Activated CD4-positive, alpha-beta memory T cell treated with anti-CD3 and anti-CD28 coated beads for 36 hours (primary cell): ENCODE measurements around the gene RANBP3. TPM values are rescaled to one million over a fixed set of nuclear protein-coding genes. Genes with fewer than 3 reads are reported as not detected.
"Not testable (repeated sequence)": the region's sequence is repeated elsewhere in the genome, so short reads cannot be mapped to it uniquely, and the experiment has no call there.

Experiments used
- CTCF ChIA-PET: fragments of 350-600 bp; sonication (Branson Sonifier 250); formaldehyde crosslinking; loops from one replicate; lab custom pipeline; 2021; ENCODE audit warnings: antibody characterized with exemption, inconsistent platforms; lab: Charles Lee
- POLR2A ChIA-PET: fragments of 350-600 bp; sonication (Branson Sonifier 250); formaldehyde crosslinking; loops from one replicate; lab custom pipeline; 2021; ENCODE audit warnings: antibody characterized with exemption; lab: Charles Lee
- DNase-seq: peaks from one replicate; pipeline ENCODE4 v3.0.0-alpha.2; 2020
- H3K27ac Mint-ChIP-seq: one replicate; pipeline ENCODE4 v1.8.0; 2021; ENCODE audit warnings: mixed read lengths
- H3K27me3 Mint-ChIP-seq: one replicate; pipeline ENCODE4 v1.8.0; 2021; ENCODE audit warnings: mixed read lengths
- H3K36me3 Mint-ChIP-seq: one replicate; pipeline ENCODE4 v1.8.0; 2021; ENCODE audit warnings: mixed read lengths
- H3K4me1 Mint-ChIP-seq: one replicate; pipeline ENCODE4 v1.8.0; 2021; ENCODE audit warnings: low read depth, mixed read lengths
- H3K4me3 Mint-ChIP-seq: one replicate; pipeline ENCODE4 v1.8.0; 2021; ENCODE audit warnings: mild to moderate bottlenecking, mixed read lengths
- H3K9me3 Mint-ChIP-seq: one replicate; pipeline ENCODE4 v1.8.0; 2021; ENCODE audit warnings: mixed read lengths
- intact Hi-C: fragments of 100-400 bp; cut with micrococcal nuclease; formaldehyde crosslinking; loops from one replicate; pipeline ENCODE4 v1.15.1; 2023
- total RNA-seq, 2 experiments: library from RNA; stranded (reverse); gene quantifications; one replicate each; pipeline ENCODE4 v1.2.3, GENCODE V29; 2021

Gene RANBP3, protein sequence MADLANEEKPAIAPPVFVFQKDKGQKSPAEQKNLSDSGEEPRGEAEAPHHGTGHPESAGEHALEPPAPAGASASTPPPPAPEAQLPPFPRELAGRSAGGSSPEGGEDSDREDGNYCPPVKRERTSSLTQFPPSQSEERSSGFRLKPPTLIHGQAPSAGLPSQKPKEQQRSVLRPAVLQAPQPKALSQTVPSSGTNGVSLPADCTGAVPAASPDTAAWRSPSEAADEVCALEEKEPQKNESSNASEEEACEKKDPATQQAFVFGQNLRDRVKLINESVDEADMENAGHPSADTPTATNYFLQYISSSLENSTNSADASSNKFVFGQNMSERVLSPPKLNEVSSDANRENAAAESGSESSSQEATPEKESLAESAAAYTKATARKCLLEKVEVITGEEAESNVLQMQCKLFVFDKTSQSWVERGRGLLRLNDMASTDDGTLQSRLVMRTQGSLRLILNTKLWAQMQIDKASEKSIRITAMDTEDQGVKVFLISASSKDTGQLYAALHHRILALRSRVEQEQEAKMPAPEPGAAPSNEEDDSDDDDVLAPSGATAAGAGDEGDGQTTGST
- 10 to 100 TPM; 78.1 to 81.3 TPM for total RNA-seq

DNA sequence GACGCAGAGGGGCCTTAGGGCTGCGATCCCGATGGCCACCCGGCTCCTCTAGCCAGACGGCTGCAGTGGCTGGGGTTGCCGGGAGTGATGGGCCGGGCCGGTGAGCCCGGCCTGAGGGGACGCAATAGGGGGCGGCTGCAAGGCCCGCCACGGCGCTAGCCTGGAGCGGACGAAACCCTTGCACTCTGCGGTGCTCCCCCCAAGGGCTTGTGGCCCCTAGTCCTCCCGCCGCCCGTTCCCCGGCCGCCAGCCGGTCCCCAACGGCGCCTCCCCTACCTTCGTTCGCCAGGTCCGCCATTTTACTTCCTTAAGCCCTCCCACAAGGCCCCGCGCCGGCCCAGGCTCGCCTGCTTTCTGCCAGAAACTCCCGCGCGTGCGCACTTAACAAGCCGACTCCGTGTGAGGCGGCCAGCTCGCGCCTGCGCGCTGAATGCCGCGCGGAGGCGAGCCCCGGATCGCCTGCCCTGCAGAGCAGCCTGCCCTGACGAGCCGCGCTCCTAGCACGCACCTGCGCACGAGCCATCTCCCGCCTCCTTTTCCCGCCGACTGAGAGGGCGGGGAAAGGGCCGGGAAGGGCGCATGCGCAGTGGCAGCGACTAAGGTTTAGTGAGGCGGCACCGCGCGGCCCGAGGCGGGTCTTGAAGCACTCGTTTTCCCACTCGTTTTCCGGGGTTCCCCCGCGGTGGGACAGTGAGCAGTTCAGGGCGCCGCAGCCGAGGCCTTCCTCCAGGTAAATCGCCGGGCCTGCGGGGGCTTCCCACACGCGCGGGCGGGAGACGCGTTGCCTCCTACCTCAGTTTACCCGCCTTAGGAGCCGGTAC, at the start of gene RANBP3:
Gene RANBP3, minus strand, starts transcription at position 356 of the 821 bp plus-strand sequence. Its CDS starts 58 bp downstream, at position 298.
- Mint-ChIP-seq H3K36me3 (peaks cover 17% of the 10 kb centered on the region), H3K27me3 (no peaks in the 10 kb centered on the region), H3K9me3 (no peaks in the 10 kb centered on the region), H3K4me3 (peak within 1 kb of the TSS; percentile 98), H3K4me1 (peaks cover 57% of the 10 kb centered on the region), H3K27ac (peak within 1 kb of the TSS; percentile 92)
- ChIA-PET POLR2A (interaction anchor here (1.0 to 1.2 kb wide), 4 partner anchors 15 to 150 kb away, joined by 3 to 5 read pairs (median 4); no protein-coding TSS in a partner anchor), CTCF (interaction anchor here (1.0 to 5.8 kb wide), 5 partner anchors 9 to 174 kb away, joined by 3 to 47 read pairs (median 15); partner anchors contain the start of gene NRTN)
- peak; percentile 99 for DNase-seq
- intact Hi-C loops = loop anchor here (1.0 kb wide), 5 partner anchors 16 to 221 kb away; partner anchors contain the start of genes RFX2 and VMAC

DNA sequence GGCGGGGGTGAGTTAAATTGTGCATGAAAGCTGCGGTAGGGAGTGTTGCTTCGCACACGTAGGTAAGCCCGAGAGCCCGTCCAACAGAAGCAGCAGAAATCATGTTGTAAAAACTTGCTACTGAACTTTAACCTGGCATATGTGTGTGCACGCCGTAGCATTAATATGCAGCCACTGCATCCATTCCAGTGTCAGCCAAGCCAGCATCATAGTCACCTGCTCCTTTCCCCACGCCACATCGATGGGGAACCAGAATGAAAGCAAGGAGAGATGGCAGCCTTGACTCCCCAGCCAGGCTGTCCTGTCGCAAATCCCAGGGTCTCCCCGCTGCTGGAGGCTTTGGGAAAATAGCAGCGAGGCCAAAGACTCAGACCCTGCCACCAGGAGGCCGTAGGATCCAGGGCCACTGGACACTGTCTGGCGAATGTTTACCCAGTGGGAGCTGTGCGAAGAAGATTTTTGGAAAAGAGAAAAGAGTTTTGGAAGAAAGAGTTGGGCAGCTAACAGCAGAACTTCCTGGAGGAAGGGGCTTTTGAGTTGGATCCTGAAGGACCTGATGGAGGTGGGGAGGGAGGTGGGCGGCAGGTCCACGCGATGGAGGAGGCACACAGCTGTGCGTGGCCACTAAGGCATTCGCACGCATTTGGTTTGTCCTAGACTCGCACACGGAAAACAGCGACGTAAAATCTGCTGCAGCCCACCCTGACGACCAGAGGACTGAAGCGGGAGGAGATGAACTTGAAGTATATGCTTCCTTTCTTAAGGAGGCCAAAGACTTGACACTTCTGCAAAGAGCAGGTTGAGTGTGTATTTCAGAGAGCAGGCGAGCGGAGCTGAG, 48.7 kb upstream of the RANBP3 start:
- H3K9me3 Mint-ChIP-seq = no peaks in the 10 kb centered on the region

DNA sequence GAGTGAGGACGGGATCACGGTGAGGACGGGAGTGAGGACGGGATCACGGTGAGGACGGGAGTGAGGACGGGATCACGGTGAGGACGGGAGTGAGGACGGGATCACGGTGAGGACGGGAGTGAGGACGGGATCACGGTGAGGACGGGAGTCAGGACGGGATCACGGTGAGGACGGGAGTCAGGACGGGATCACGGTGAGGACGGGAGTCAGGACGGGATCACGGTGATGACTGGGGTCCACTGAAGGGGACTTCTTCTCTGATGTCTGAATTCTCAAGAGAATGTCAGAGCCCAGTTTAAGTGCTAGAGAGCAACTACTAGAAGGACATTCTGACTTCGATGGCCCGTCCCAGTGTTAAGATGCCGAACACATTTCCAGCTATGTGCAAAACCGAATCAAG, 46.8 kb upstream of the RANBP3 start:
- H3K4me1 Mint-ChIP-seq, H3K4me3 Mint-ChIP-seq, H3K9me3 Mint-ChIP-seq, DNase-seq, H3K27ac Mint-ChIP-seq, intact Hi-C loops, H3K36me3 Mint-ChIP-seq, H3K27me3 Mint-ChIP-seq, POLR2A ChIA-PET: not testable (repeated sequence)
- CTCF ChIA-PET = interaction anchor here (0.9 kb wide), 1 partner anchor 38 kb away, joined by 4 read pairs; no protein-coding TSS in a partner anchor

More for the DNA sequence above, 48.7 kb upstream of the RANBP3 start:
- CTCF ChIA-PET = interaction anchor here (0.5 to 1.2 kb wide), 4 partner anchors 12 to 293 kb away, joined by 3 to 4 read pairs (median 4); no protein-coding TSS in a partner anchor
- Mint-ChIP-seq H3K4me3 (no peak overlapping the region), H3K27ac (no peak overlapping the region), H3K27me3 (peaks cover 2% of the 10 kb centered on the region), H3K4me1 (peaks cover 7% of the 10 kb centered on the region), H3K36me3 (no peaks in the 10 kb centered on the region)
- DNase-seq = no peak
- intact Hi-C loops = no loop called here
- POLR2A ChIA-PET = no interaction called here

DNA sequence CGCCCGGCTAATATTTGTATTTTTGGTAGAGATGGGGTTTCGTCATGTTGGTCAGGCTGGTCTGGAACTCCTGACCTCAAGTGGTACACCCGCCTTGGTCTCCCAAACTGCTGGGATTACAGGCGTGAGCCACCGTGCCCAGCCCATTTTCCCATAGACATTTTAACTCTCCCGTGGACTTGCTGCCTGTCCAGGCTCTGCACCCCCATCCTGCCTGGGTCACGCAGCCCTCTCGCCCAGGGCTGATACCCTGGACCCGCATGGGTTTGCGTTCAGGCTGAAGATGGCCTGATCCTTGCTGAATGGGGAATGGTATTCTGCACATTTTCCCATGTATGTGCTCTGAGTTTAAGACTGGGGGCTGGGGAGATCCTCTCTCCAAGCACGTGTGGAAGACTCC, 46.0 kb upstream of the RANBP3 start:
- H3K27ac Mint-ChIP-seq = no peak overlapping the region
- no peaks in the 10 kb centered on the region for H3K4me1 Mint-ChIP-seq
- no peaks in the 10 kb centered on the region for H3K36me3 Mint-ChIP-seq
- no peak overlapping the region for H3K4me3 Mint-ChIP-seq
- no peaks in the 10 kb centered on the region for H3K9me3 Mint-ChIP-seq
- POLR2A ChIA-PET = no interaction called here
- intact Hi-C loops = no loop called here
- CTCF ChIA-PET = interaction anchor here (1.4 to 4.5 kb wide), 6 partner anchors 11 to 220 kb away, joined by 4 to 58 read pairs (median 32); partner anchors contain the start of gene NRTN
- DNase-seq = no peak
- peaks cover 8% of the 10 kb centered on the region for H3K27me3 Mint-ChIP-seq

DNA sequence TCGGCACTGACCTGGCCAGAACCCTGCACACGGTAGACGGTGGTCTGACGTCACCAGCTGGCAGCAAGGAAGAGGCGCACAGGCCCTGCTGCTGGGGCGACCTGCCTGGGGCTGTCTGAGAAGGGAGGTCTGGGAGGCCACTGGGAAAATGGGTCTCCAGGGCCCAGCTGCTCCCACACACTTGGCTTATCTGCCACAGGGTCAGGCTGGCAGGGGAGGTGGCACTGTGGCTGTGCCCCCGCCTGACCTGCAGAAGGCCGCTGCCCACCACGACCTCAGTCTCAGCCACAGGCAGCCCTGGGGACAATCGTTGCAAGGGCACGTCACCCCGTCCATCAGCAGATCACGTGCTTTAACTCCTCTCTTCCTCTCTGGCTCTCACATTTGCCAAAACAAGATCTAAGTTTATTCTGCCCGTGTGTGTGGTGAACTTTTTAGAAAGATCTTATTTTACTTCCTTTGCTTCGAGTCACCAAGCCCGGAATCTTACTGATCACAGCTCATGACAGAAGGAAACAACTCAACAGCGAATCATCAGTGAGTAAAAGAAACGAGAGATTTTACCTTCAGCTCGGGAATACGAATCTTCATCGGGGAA, 45.2 kb upstream of the RANBP3 start:
- Mint-ChIP-seq H3K27ac (no peak overlapping the region), H3K4me3 (no peak overlapping the region), H3K36me3 (no peaks in the 10 kb centered on the region), H3K4me1 (no peaks in the 10 kb centered on the region), H3K27me3 (peaks cover 8% of the 10 kb centered on the region), H3K9me3 (no peaks in the 10 kb centered on the region)
- intact Hi-C loops = no loop called here
- DNase-seq = no peak
- POLR2A ChIA-PET = no interaction called here
- CTCF ChIA-PET = interaction anchor here (0.7 to 4.5 kb wide), 21 partner anchors 10 to 278 kb away, joined by 3 to 58 read pairs (median 7); partner anchors contain the start of gene NRTN

DNA sequence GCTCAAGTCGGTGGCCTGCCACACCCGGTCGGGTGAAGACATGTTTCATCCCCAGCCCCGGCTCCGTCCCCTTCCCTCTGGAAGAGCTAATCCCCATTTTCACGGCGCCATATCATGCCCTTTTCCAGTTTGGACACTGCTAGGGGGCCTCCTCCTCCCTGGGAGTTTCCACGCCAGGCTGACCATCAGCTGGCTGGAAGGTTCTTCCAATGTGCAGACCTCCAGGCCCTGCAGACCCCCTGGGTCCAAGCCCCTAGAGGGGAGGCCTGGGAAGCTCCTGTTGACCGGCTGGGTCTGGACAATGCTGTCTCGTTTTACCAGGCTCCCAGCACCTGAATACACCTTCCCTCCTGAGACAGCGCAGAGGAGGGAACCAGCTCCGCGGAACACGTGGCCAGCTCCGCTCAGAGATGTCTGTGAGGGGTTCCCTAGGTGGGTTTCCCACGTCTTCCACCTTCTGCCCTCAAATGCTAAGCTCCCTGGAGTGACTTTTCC, 44.7 kb upstream of the RANBP3 start:
- ChIA-PET CTCF (interaction anchor here (0.7 to 4.5 kb wide), 31 partner anchors 9 to 333 kb away, joined by 3 to 58 read pairs (median 5); partner anchors contain the start of genes NRTN and RPL36), POLR2A (no interaction called here)
- Mint-ChIP-seq H3K4me1 (no peaks in the 10 kb centered on the region), H3K36me3 (no peaks in the 10 kb centered on the region), H3K27me3 (peaks cover 8% of the 10 kb centered on the region), H3K4me3 (no peak overlapping the region), H3K27ac (no peak overlapping the region), H3K9me3 (no peaks in the 10 kb centered on the region)
- intact Hi-C loops = loop anchor here (1.0 kb wide), 2 partner anchors 35 to 218 kb away; no protein-coding TSS in a partner anchor
- DNase-seq = no peak

DNA sequence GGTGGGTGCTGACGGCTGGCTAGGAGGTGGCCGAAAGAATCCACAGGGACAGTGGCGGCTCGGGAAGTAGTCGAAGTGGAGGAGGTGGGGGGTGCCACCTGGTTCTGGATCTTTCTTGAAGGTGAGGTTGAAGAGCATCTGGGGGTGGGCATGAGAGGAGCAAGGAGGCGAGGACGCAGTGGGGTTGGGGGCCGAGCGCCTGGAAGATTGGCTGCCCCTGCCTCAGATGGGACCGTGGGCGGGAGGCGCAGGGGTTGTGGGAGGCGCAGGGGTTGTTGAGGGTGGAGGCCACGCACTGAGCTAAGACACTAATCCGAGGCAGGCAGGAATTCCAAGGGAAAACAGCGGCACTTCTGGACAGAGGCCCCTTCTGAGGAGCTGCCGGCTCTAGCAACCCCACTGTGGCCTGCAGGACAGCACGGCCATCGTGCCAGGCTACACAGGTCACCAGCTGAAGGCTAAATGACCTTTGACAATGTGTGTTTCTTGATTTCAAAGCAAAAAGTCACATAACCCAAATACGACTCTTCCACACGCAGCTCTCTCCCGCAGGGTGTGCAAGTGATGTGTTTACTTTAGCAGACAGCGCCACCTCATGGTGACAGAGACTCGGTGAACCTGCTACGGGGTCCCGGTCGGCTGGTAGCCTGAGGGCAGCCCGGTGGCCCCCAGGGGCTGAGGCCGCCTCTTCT, 44.1 kb upstream of the RANBP3 start:
- CTCF ChIA-PET = interaction anchor here (0.6 to 4.5 kb wide), 31 partner anchors 9 to 332 kb away, joined by 3 to 58 read pairs (median 5); partner anchors contain the start of genes NRTN and RPL36
- H3K9me3 Mint-ChIP-seq = no peaks in the 10 kb centered on the region

DNA sequence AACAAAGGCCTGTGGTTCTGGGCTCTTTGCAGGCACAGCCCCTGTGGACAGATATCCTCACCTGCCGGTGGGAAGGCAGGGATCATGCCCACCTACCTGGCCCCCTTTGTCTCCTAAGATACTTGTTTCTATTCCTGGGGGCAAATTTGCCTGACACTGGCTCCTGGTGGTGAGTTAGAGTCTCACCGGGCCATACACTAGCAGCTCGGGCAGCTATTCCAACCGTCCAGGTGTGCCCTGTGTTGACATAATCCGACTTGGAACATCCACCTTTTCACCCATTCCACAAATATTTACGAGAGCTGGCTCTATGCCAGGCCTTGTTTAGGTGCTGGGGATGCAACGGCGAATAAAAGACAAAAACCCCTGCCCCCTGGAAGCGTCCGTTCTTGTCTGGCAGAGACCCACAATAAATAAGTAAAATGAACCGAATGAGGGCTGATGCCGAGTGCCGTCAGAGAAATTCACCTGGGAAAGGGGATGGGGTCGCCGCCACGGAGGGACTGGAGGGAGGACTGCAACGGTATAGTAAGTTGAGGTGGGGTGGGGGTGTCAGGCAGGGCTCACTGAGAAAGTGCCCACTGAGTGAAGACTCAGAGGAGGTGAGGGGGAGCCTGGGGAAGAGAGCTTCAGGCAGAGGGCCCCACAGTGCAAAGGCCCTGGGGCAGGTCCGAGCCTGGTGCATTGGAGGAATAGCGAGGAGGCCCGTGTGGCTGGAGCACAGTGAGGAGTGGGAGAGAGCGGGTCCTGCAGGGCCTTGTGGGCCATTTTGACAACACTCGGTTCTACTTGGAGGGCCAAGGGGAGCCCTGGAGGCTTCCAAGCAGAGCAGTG, 43.2 kb upstream of the RANBP3 start:
- Mint-ChIP-seq H3K27ac (no peak overlapping the region), H3K4me3 (no peak overlapping the region), H3K36me3 (no peaks in the 10 kb centered on the region), H3K9me3 (no peaks in the 10 kb centered on the region), H3K4me1 (no peaks in the 10 kb centered on the region), H3K27me3 (peaks cover 8% of the 10 kb centered on the region)
- ChIA-PET POLR2A (interaction anchor here (0.6 kb wide), 1 partner anchor 102 kb away, joined by 3 read pairs; no protein-coding TSS in a partner anchor), CTCF (interaction anchor here (0.8 to 4.5 kb wide), 9 partner anchors 13 to 217 kb away, joined by 3 to 58 read pairs (median 13); partner anchors contain the start of gene NRTN)
- intact Hi-C loops = no loop called here
- DNase-seq = no peak

More for the DNA sequence above, 44.1 kb upstream of the RANBP3 start:
- Mint-ChIP-seq H3K4me3 (no peak overlapping the region), H3K4me1 (no peaks in the 10 kb centered on the region), H3K27me3 (peaks cover 8% of the 10 kb centered on the region), H3K27ac (no peak overlapping the region), H3K36me3 (no peaks in the 10 kb centered on the region)
- intact Hi-C loops = loop anchor here (1.0 kb wide), 2 partner anchors 35 to 218 kb away; no protein-coding TSS in a partner anchor
- POLR2A ChIA-PET = interaction anchor here (0.6 kb wide), 1 partner anchor 103 kb away, joined by 3 read pairs; no protein-coding TSS in a partner anchor
- DNase-seq = peak; percentile 86

DNA sequence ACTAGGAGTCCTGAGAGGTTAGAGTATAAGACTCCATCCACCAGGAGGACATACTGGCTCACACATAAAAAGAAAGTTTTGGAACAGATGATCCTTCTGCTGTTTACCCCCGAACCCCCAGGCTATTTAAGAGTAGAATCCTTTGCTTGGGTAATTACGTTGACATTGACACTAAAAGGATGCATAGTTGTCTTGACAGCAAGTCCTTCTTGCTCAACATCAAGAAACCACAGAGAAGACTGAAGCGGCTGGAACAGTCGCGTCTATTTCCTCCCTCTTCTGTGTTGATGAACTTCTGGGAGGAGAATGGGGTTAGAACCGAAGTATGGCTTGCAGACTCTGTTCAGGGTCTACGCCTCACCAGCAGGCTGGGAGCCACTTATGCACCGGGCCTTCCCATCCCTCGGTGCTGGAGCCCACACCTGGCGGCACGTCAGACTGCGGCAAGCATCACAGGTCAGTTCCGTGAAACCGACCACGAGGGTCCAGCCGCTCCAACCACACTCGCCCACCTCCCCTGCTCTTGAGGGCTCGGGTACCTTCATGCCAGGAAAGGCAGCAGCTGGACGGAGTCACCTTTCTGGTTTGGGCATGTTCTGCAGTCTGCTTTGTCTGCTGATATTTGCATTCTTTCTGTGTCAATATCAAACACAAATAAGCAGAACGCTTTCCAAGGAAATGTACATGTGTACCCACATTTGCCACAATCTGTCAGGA, 42.4 kb upstream of the RANBP3 start:
- H3K36me3 Mint-ChIP-seq = no peaks in the 10 kb centered on the region
- no peak for DNase-seq
- ChIA-PET POLR2A (no interaction called here), CTCF (interaction anchor here (3.5 to 4.5 kb wide), 2 partner anchors 32 to 53 kb away, joined by 44 to 58 read pairs; no protein-coding TSS in a partner anchor)
- intact Hi-C loops = no loop called here
- H3K27ac Mint-ChIP-seq = no peak overlapping the region
- no peaks in the 10 kb centered on the region for H3K4me1 Mint-ChIP-seq
- H3K4me3 Mint-ChIP-seq = no peak overlapping the region
- no peaks in the 10 kb centered on the region for H3K9me3 Mint-ChIP-seq
- H3K27me3 Mint-ChIP-seq = peaks cover 8% of the 10 kb centered on the region
